DOHH2 (cell line): ENCODE results near the gene RARA.
A peak's percentile ranks its signal among the peaks of the same experiment; 100 is the strongest.
"Not testable (repeated sequence)": the region's sequence is repeated elsewhere in the genome, so short reads cannot be mapped to it uniquely, and the experiment has no call there.

Source experiments
- H3F3A ChIP-seq: fragments of 200-600 bp; sonication (generic), shearing (Covaris generic); 2 replicates; pipeline ENCODE4 v1.6.0; 2016; ENCODE audit warnings: antibody characterized with exemption, mild to moderate bottlenecking; ENCODE audit not compliant: control insufficient read depth, insufficient read depth
- H3K27ac ChIP-seq: fragments of 200-600 bp; sonication (generic); 2 replicates; pipeline ENCODE4 v1.5.1; 2014; ENCODE audit warnings: low read depth, mild to moderate bottlenecking, low read length, moderate library complexity
- H3K27me3 ChIP-seq: fragments of 200-600 bp; sonication (generic); 2 replicates; pipeline ENCODE4 v1.6.1; 2014; ENCODE audit warnings: mild to moderate bottlenecking, low read length, mixed read lengths; ENCODE audit not compliant: control insufficient read depth
- H3K36me3 ChIP-seq: fragments of 200-600 bp; sonication (generic); 2 replicates; pipeline ENCODE4 v1.6.1; 2014; ENCODE audit warnings: mild to moderate bottlenecking, low read length, moderate library complexity, mixed read lengths; ENCODE audit not compliant: control insufficient read depth
- H3K4me1 ChIP-seq: fragments of 200-600 bp; sonication (generic); 2 replicates; pipeline ENCODE4 v1.6.1; 2014; ENCODE audit warnings: mild to moderate bottlenecking, low read length, mixed read lengths; ENCODE audit not compliant: control insufficient read depth
- H3K4me2 ChIP-seq: fragments of 200-600 bp; sonication (generic); 2 replicates; pipeline ENCODE4 v1.6.0; 2014; ENCODE audit warnings: mild to moderate bottlenecking, low read length, moderate library complexity
- H3K4me3 ChIP-seq: fragments of 200-600 bp; sonication (generic); 2 replicates; pipeline ENCODE4 v1.5.1; 2014; ENCODE audit warnings: mild to moderate bottlenecking, low read length, mixed read lengths
- H3K79me2 ChIP-seq: fragments of 200-600 bp; sonication (generic); 2 replicates; pipeline ENCODE4 v1.6.1; 2014; ENCODE audit warnings: mild to moderate bottlenecking, low read length, mixed read lengths; ENCODE audit not compliant: control insufficient read depth
- H3K9me2 ChIP-seq: fragments of 200-600 bp; sonication (generic); replicated peaks from 2 replicates; pipeline ENCODE4 v1.6.1; 2014; ENCODE audit warnings: mild to moderate bottlenecking, low read length, mixed read lengths; ENCODE audit not compliant: control insufficient read depth
- H3K9me3 ChIP-seq: fragments of 200-600 bp; sonication (generic); 2 replicates; pipeline ENCODE4 v1.6.1; 2014; ENCODE audit warnings: antibody characterized with exemption, low read length, mixed read lengths; ENCODE audit not compliant: control insufficient read depth, insufficient read depth
- H4K20me1 ChIP-seq: fragments of 200-600 bp; sonication (generic); 2 replicates; pipeline ENCODE4 v1.6.0; 2014; ENCODE audit warnings: low read depth, mild to moderate bottlenecking, antibody characterized with exemption, low read length, moderate library complexity; ENCODE audit not compliant: control insufficient read depth, insufficient read depth
- CTCF ChIP-seq: fragments of 200-600 bp; sonication (generic); IDR thresholded peaks from one replicate; pipeline ENCODE4 v1.5.1; 2014; ENCODE audit warnings: antibody characterized with exemption, mild to moderate bottlenecking, low read depth, low read length; ENCODE audit not compliant: poor library complexity, severe bottlenecking
- EZH2phosphoT487 ChIP-seq: fragments of 200-600 bp; sonication (generic); IDR thresholded peaks from 2 replicates; pipeline ENCODE4 v1.6.1; 2017; ENCODE audit warnings: borderline replicate concordance, mild to moderate bottlenecking, antibody characterized with exemption, low read length, moderate library complexity, mixed read lengths

RARA gene

GRCh38 chr17:40301315-40301714 is 7.7 kb upstream of the RARA start:
- peaks cover 92% of the 10 kb centered on the region for H3K36me3 ChIP-seq
- no peak overlapping the region for H3K4me3 ChIP-seq
- TF ChIP-seq EZH2phosphoT487 (no peak), CTCF (peak; percentile 19)
- H3K27me3 ChIP-seq = no peaks in the 10 kb centered on the region
- no peaks in the 10 kb centered on the region for H3K9me3 ChIP-seq
- peaks cover 27% of the 10 kb centered on the region for H3F3A ChIP-seq
- no peak overlapping the region for H3K4me2 ChIP-seq
- H3K9me2 ChIP-seq = no peaks in the 10 kb centered on the region
- H3K79me2 ChIP-seq = peaks cover 15% of the 10 kb centered on the region
- no peak overlapping the region for H3K27ac ChIP-seq
- H3K4me1 ChIP-seq = peaks cover 4% of the 10 kb centered on the region; the same call in 1 of the 2 replicates
- peaks cover 20% of the 10 kb centered on the region for H4K20me1 ChIP-seq

- Histone ChIP-seq H3K27me3 (no peaks in the 10 kb centered on the region), H4K20me1 (peaks cover 13% of the 10 kb centered on the region), H3K9me2 (no peaks in the 10 kb centered on the region), H3K9me3 (no peaks in the 10 kb centered on the region), H3K27ac (no peak overlapping the region), H3F3A (peaks cover 33% of the 10 kb centered on the region), H3K4me3 (no peak overlapping the region), H3K4me1 (peaks cover 10% of the 10 kb centered on the region), H3K4me2 (no peak overlapping the region; the same call in 1 of the 2 replicates), H3K36me3 (peaks cover 74% of the 10 kb centered on the region), H3K79me2 (peaks cover 9% of the 10 kb centered on the region)
- TF ChIP-seq CTCF = peak; percentile 77
- TF ChIP-seq EZH2phosphoT487 = no peak
Observed at GRCh38 chr17:40303009-40303657, 5.8 kb upstream of the RARA start.

DNA sequence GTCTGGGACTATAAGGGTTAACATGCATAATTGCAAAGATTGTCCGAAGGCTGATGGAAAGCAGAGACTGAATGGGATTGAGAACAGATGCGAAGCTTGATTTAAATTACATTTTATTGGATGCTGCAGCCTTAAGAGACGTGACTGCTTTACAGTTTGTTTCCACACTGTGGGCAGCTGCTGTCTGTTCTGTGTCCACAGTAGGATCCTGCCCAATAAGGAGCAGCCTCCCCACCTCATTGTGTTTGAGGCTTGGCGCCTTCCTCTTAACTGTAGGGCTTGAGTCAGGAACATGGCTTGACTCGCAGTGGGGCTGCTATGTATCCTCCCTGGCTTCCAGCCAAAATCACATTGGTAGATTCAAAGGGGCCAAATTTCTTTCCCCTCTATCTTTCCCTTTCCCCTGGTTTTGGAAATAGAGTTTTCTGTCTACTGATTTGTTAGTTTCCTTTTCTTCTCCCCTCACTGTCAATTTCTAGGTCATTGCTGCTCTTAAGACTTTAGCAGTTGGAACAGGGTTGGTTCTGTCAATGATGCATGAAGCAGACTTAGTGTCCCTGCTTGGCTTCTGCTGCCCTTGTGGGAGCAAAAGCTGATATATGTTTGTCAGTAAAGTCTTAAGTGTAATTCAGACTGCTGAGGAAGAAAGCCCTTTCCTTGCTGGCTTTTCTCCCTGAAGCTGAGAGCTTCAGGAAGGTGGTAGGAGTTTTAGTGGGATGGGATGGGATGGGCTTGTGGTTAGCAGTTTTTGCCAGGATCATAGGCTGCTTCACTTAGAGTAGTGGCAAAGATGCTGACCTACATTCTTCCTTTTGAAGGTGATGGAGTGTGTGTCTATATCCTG is 5.0 kb upstream of the RARA start:
- Histone ChIP-seq H3K36me3 (peaks cover 66% of the 10 kb centered on the region), H3K4me3 (no peak overlapping the region), H3K27me3 (no peaks in the 10 kb centered on the region), H4K20me1 (peaks cover 13% of the 10 kb centered on the region), H3K27ac (no peak overlapping the region), H3K4me2 (no peak overlapping the region), H3K9me2 (no peaks in the 10 kb centered on the region), H3K9me3 (no peaks in the 10 kb centered on the region), H3K4me1 (peaks cover 18% of the 10 kb centered on the region), H3F3A (peaks cover 36% of the 10 kb centered on the region), H3K79me2 (peaks cover 9% of the 10 kb centered on the region)
- TF ChIP-seq CTCF (no peak), EZH2phosphoT487 (no peak)

DNA sequence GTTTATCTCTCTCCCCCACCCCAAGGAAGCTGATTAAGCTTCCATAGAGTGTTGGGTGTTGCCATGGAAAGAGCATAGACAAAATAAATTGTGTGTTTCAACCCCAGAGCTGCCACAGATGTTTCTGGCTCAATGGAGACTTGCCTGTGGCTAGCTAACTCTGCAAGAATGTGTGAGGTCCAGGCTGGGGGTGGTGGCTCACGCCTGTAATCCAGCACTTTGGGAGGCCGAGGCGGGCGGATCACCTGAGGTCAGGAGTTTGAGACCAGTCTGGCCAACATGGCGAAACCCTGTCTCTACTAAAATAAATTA is 4.5 kb upstream of the RARA start:
- not testable (repeated sequence) for H3K79me2 ChIP-seq, H3K4me2 ChIP-seq, H3K4me3 ChIP-seq, H3K9me2 ChIP-seq, H3K27ac ChIP-seq, H3K27me3 ChIP-seq, H3K9me3 ChIP-seq
- Histone ChIP-seq H4K20me1 (peaks cover 13% of the 10 kb centered on the region), H3K4me1 (peaks cover 24% of the 10 kb centered on the region), H3F3A (peaks cover 36% of the 10 kb centered on the region), H3K36me3 (peaks cover 60% of the 10 kb centered on the region)

- H4K20me1 ChIP-seq = peaks cover 13% of the 10 kb centered on the region; the same call in 1 of the 2 replicates
- H3K9me3 ChIP-seq, H3K27ac ChIP-seq, H3K9me2 ChIP-seq, H3K79me2 ChIP-seq, H3K4me3 ChIP-seq, H3K27me3 ChIP-seq, H3K4me2 ChIP-seq: not testable (repeated sequence)
- H3K36me3 ChIP-seq = peaks cover 57% of the 10 kb centered on the region
- H3F3A ChIP-seq = peaks cover 36% of the 10 kb centered on the region
- H3K4me1 ChIP-seq = peaks cover 26% of the 10 kb centered on the region
Observed at GRCh38 chr17:40304866-40305265, 4.1 kb upstream of the RARA start.
